ENCODE results near the gene PTPN1. TPM values are rescaled to one million over a fixed set of nuclear protein-coding genes. Genes with fewer than 3 reads are reported as not detected.
"Not testable (repeated sequence)": the region's sequence is repeated elsewhere in the genome, so short reads cannot be mapped to it uniquely, and the experiment has no call there.

The PTPN1 gene
- total RNA-seq, 1 donor: 45.3 TPM

GRCh38 chr20:50618537-50618936, 108.4 kb downstream of the PTPN1 start:
- no peak for DNase-seq (ENCODE audit: low read depth)
- TF ChIP-seq, protein P1, sequence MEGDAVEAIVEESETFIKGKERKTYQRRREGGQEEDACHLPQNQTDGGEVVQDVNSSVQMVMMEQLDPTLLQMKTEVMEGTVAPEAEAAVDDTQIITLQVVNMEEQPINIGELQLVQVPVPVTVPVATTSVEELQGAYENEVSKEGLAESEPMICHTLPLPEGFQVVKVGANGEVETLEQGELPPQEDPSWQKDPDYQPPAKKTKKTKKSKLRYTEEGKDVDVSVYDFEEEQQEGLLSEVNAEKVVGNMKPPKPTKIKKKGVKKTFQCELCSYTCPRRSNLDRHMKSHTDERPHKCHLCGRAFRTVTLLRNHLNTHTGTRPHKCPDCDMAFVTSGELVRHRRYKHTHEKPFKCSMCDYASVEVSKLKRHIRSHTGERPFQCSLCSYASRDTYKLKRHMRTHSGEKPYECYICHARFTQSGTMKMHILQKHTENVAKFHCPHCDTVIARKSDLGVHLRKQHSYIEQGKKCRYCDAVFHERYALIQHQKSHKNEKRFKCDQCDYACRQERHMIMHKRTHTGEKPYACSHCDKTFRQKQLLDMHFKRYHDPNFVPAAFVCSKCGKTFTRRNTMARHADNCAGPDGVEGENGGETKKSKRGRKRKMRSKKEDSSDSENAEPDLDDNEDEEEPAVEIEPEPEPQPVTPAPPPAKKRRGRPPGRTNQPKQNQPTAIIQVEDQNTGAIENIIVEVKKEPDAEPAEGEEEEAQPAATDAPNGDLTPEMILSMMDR (IDR thresholded peaks at IDR 0.05; ENCODE audit: insufficient read depth, low read depth, low read length): no peak
- H3K4me3 ChIP-seq (ENCODE audit: low read depth, low read length): no peak overlapping the region

GRCh38 chr20:50620459-50620858, 110.3 kb downstream of the PTPN1 start:
- not testable (repeated sequence) for H3K4me3 ChIP-seq (ENCODE audit: low read depth, low read length); DNase-seq (ENCODE audit: low read depth)

DNA sequence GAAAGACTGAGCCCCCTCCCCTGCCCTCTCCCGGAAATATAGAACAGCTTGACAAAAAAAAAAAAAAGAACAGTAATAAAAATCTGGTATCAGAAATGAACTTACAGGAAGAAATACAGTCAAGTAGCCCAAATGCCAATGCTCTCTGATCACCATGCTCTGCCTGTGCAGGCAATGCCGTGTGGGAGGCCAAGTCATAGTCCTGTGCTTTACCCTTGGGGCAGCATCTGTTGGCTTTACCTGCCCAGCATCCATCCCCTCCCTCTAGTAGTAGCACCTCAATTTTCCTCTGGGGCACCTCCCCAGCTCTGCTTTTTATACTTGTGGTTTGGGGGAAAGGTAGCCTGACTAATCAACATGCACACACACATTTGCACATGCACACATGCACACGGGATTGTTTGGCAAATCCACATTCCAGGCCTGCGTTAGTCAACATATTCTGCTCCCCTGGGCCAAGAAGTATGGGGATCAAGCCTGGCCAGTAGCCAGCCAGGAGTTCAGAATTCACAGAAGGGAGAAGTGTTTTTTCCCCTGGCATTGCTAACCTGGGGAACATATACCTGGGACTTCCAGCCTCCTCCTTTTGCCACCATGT, 111.0 kb downstream of the PTPN1 start:
- TF ChIP-seq, protein P1 (IDR thresholded peaks at IDR 0.05; ENCODE audit: insufficient read depth, low read depth, low read length): no peak
- no peak for DNase-seq (ENCODE audit: low read depth)
- H3K4me3 ChIP-seq (ENCODE audit: low read depth, low read length): no peak overlapping the region

GRCh38 chr20:50624351-50625016, 114.3 kb downstream of the PTPN1 start:
- TF ChIP-seq, protein P1 (IDR thresholded peaks at IDR 0.05; ENCODE audit: insufficient read depth, low read depth, low read length): no peak
- DNase-seq (ENCODE audit: low read depth): no peak
- no peak overlapping the region for H3K4me3 ChIP-seq (ENCODE audit: low read depth, low read length)

GRCh38 chr20:50625986-50626677, 115.9 kb downstream of the PTPN1 start:
- H3K4me3 ChIP-seq (ENCODE audit: low read depth, low read length): no peak overlapping the region
- peak; percentile 62 for DNase-seq (ENCODE audit: low read depth)
- TF ChIP-seq, protein P1 (IDR thresholded peaks at IDR 0.05; ENCODE audit: insufficient read depth, low read depth, low read length): peak; percentile 87

DNA sequence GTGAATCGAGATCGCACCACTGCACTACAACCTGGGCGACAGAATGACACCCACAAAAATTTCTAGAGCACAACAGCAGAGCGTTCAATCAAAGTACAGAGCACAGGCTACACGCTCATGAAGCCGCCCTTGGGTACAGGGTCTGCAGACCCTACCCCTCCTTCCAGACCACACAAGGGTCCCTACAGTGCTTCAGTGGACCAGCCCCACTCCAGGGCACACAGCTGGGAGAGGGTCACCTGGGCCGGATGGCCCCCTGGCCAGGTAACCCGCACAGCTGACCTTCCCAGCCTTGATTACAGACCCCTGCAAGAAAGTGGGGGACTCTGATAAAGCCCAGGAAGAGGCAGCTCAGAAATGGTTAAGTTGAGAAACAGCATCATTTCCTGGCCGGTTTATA, 117.6 kb downstream of the PTPN1 start:
- no peak overlapping the region for H3K4me3 ChIP-seq (ENCODE audit: low read depth, low read length)
- TF ChIP-seq, protein P1 (IDR thresholded peaks at IDR 0.05; ENCODE audit: insufficient read depth, low read depth, low read length): no peak
- no peak for DNase-seq (ENCODE audit: low read depth)

DNA sequence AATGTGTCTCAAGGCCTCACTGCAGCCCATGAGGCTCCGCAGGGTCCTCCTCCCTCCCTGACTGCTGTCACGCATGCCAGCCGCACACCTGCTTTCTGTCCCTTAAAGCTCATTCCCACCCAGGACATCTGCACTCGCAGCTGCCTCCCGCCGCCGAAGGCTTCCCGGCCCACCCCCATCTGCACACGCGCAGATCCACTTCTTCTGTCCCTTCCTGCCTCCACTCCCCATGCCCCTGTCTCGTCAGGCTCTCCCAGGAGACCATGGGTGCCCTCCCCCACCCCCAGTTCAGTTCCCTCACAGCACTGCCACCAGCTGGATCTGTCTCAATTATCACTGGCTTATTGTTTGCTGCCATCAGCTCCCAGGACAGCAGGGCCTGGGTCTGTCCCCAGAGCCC, 118.1 kb downstream of the PTPN1 start:
- TF ChIP-seq, protein P1 (IDR thresholded peaks at IDR 0.05; ENCODE audit: insufficient read depth, low read depth, low read length): no peak
- H3K4me3 ChIP-seq (ENCODE audit: low read depth, low read length): no peak overlapping the region
- DNase-seq (ENCODE audit: low read depth): no peak
